Activated T-helper 1 cell treated with anti-CD3 and anti-CD28 coated beads, Interleukin-2, amount 50 U/mL, for 16 hours (primary cell): ENCODE results near the gene HIC1.

Source experiments
- DNase-seq, 2 donors: peaks; one replicate each; pipeline ENCODE4 v3.0.0-alpha.2; 2020; ENCODE audit warnings: low read depth in 1 of 2, low spot score in 1 of 2

HIC1 gene

GRCh38 chr17:2044263-2044894, 10.5 kb upstream of the HIC1 start:
- DNase-seq: no peak

DNA sequence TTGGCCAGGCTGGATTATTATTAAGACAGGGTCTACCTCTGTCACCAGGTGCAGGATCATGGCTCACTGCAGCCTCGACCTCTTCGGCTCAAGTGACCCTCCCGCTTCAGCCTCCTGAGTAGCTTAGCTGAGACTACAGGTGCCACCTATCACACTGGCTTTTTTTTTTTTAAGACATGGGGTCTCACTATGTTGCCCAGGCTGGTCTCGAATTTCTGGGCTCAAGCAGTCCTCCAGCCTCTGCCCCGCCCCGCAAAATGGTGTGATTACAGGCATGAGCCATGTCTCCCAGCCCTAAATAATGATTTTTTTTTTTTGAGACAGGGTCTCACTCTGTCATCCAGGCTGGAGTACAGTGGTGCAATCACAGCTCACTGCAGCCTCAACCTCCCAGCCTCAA, 7.3 kb upstream of the HIC1 start:
- no peak for DNase-seq

DNA sequence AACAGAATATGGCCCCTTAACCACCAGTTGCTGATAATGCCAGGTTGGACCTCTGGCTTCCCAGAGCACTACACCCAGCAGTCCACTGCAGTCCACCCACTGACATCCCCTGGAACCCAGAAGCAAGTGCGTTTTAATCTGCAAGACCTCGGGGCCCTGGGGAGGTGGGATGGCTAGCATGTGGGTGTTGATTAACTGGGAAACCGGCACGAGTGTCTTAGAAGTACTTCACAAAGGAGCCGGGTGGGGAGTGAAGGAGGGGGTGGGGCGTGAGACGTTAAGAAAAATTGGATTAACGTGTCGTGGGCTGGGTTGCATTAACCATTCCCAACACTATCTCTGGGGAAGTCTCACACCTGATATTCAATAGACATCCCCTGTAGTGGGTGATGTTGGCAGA, 6.1 kb upstream of the HIC1 start:
- DNase-seq: no peak

- DNase-seq: peak; percentile 83 to 88
These were observed 5.3 kb upstream of the HIC1 start for GRCh38 chr17:2049333-2050299.

DNA sequence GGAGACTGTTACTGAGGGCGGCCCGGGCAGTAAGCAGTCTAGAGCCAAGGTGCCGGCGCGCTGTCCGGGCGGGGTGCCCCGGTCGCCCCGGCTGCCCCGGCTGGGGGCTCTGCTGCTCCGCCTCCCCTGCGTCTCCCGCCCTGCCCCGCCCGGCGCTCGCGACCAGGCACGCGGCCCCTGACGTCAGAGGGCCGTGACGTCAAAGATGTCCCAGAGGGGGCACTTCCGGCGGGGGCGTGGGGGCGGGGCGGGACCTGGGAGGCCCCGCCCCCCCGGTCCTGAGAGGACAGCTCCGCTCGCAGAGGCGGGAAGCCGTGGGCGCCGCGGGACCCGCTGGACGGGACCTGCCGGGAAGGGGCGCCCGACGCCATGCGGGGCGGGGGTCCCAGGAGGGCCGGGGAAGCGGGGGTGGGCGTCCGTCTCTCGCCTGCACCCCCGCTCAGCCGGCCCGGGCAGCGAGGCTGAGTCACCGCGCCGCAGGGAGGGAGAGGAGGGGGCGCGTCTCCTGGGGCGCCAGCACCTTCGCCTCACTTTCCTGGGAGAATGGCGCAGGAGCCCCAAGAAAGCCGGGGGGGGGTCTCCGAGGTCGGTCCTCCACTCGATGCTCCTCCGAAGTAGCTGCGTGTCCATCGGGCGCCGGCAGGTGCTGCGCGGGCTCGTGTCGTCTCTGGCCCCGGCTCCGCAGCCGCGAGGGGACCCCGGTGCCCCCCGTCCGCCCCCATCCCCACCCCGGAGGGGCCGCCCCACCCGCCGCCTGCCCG, 4.4 kb upstream of the HIC1 start:
- peak in 1 of 2 donors; percentile 66 for DNase-seq

- no peak for DNase-seq
These were observed 3.6 kb upstream of the HIC1 start for GRCh38 chr17:2051061-2051932.

- no peak for DNase-seq
These were observed 2.9 kb upstream of the HIC1 start for GRCh38 chr17:2051933-2052559.

GRCh38 chr17:2053380-2054261, 1.3 kb upstream of the HIC1 start:
- DNase-seq: peak; percentile 45 to 67

GRCh38 chr17:2054262-2054511, 716 bp upstream of the HIC1 start:
- no peak for DNase-seq

DNA sequence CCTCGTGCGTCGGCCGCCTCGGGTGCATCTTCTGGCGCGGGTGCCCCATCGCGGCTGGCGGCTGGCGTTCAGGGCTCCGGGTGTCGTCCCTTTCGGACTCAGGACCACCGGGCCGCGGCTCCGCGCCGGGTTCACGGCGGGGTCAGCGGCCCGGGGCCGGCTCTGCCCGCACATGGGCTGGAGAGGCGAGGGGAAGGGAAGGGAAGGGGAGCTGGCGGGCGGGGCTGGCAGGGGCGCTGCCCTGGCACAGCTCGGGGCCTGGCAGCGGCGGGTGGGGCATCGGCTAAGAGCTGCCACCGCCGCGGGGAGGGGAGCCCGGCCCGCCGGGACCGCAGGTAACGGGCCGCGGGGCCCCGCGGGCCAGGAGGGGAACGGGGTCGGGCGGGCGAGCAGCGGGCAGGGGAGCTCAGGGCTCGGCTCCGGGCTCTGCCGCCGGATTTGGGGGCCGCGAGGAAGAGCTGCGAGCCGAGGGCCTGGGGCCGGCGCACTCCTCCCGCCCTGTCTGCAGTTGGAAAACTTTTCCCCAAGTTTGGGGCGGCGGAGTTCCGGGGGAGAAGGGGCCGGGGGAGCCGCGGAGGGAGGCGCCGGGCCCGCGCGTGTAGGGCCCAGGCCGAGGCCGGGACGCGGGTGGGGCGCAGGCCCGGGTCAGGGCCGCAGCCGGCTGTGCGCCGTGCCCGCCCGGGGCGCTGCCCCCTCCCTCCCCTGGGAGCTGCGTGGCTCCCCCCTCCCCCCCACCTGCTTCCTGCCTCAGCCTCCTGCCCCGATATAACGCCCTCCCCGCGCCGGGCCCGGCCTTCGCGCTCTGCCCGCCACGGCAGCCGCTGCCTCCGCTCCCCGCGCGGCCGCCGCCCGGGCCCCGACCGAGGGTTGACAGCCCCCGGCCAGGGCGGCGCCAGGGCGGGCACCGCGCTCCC, 646 bp downstream of the HIC1 start:
- no peak for DNase-seq

DNA sequence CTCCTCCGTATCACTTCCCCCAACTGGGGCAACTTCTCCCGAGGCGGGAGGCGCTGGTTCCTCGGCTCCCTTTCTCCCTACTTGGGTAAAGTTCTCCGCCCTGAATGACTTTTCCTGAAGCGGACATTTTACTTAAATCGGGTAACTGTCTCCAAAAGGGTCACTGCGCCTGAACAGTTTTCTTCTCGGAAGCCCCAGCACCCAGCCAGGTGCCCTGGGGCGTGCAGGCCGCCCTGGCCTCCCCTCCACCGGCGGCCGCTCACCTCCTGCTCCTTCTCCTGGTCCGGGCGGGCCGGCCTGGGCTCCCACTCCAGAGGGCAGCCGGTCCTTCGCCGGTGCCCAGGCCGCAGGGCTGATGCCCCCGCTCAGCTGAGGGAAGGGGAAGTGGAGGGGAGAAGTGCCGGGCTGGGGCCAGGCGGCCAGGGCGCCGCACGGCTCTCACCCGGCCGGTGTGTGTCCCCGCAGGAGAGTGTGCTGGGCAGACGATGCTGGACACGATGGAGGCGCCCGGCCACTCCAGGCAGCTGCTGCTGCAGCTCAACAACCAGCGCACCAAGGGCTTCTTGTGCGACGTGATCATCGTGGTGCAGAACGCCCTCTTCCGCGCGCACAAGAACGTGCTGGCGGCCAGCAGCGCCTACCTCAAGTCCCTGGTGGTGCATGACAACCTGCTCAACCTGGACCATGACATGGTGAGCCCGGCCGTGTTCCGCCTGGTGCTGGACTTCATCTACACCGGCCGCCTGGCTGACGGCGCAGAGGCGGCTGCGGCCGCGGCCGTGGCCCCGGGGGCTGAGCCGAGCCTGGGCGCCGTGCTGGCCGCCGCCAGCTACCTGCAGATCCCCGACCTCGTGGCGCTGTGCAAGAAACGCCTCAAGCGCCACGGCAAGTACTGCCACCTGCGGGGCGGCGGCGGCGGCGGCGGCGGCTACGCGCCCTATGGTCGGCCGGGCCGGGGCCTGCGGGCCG, 1.6 kb downstream of the HIC1 start:
- no peak for DNase-seq

- no peak for DNase-seq
These were observed 2.4 kb downstream of the HIC1 start for GRCh38 chr17:2057175-2057759.

DNA sequence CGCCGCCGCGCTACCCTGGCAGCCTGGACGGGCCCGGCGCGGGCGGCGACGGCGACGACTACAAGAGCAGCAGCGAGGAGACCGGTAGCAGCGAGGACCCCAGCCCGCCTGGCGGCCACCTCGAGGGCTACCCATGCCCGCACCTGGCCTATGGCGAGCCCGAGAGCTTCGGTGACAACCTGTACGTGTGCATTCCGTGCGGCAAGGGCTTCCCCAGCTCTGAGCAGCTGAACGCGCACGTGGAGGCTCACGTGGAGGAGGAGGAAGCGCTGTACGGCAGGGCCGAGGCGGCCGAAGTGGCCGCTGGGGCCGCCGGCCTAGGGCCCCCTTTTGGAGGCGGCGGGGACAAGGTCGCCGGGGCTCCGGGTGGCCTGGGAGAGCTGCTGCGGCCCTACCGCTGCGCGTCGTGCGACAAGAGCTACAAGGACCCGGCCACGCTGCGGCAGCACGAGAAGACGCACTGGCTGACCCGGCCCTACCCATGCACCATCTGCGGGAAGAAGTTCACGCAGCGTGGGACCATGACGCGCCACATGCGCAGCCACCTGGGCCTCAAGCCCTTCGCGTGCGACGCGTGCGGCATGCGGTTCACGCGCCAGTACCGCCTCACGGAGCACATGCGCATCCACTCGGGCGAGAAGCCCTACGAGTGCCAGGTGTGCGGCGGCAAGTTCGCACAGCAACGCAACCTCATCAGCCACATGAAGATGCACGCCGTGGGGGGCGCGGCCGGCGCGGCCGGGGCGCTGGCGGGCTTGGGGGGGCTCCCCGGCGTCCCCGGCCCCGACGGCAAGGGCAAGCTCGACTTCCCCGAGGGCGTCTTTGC, 3.1 kb downstream of the HIC1 start:
- no peak for DNase-seq

- peak; percentile 40 to 52 for DNase-seq
These were observed 4.0 kb downstream of the HIC1 start for GRCh38 chr17:2058586-2059546.
